ENCODE data around the gene SPACA7. TPM values are rescaled to one million over a fixed set of nuclear protein-coding genes. Genes with fewer than 3 reads are reported as not detected.

SPACA7 gene, protein sequence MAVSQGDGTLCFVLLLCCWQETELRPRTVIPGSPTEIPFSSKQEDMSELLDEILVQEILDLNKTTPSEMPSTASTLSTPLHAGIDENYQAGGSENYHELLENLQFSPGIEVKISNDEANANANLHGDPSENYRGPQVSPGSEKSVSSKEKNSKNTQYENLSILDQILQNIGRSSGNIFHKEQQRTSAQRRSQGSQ
- total RNA-seq (not detected), polyA plus RNA-seq (ENCODE audit: insufficient read depth in 1 of 8, insufficient read length in 8 of 8, low replicate concordance in 1 of 8) (not detected)
- long read RNA-seq, donor 1, result 0 reads
- long read RNA-seq, donor 2, result 0 reads
- long read RNA-seq, donor 3, result 0 reads
- long read RNA-seq, donor 4, result 0 reads
- long read RNA-seq, donor 5, result 0 reads
- long read RNA-seq, donor 6, result 0 reads
- long read RNA-seq, donor 7, result 0 reads
- long read RNA-seq, donor 8, result 0 reads
- long read RNA-seq, donor 9, result 0 reads
- long read RNA-seq, donor 10, result 0 reads
- long read RNA-seq, donor 11, result 0 reads

DNA sequence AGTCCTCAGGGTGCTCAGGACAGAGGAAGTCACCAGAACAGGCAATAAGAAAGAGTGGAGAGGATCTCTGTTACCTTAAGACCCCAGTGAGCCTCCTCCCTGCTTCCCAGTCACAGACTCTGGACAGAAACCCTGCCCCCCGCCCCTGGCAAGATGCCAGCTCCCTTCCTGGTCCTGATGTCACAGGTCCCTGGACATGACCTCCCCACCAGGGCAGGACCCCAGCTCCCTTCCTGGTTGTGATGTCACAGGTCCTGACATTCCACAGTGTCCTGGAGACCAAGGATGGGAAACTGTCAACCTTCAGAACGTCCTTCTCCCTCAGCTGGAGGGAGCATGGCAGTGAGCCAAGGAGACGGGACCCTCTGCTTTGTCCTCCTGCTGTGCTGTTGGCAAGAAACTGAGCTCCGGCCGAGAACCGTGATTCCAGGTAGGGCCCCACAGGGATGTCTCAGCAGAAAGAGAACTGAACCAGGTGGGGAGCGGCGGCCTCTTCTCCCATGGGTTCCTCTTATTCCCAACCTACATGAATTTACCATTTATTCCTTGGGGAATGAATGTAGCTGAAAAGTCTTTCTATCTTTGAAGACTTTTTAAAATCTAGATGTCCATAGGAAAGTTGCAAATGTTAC, at the start of gene SPACA7:
Gene SPACA7 (plus strand): TSS at position 306 of the 632 bp plus-strand sequence. CDS start 31 bp downstream, at position 337.
- Histone ChIP-seq H3K4me3 (ENCODE audit: low read length) (no peak within 1 kb of the TSS), H3K27me3 (ENCODE audit: control insufficient read depth, insufficient read depth, low read length) (peaks cover 8% of the 10 kb centered on the region), H3K36me3 (ENCODE audit: control insufficient read depth, insufficient read depth, low read length) (no peaks in the 10 kb centered on the region), H3K4me1 (ENCODE audit: control insufficient read depth, insufficient read depth, low read length) (no peaks in the 10 kb centered on the region), H3K27ac (ENCODE audit: low read length) (no peak within 1 kb of the TSS), H3K9me3 (replicated peaks; ENCODE audit: control insufficient read depth, low read depth, low read length) (no peaks in the 10 kb centered on the region)
- DNase-seq, result no peak
- WGBS (ENCODE audit: insufficient coverage), result 30% methylated on average over 3 of the region's 8 CpGs

DNA sequence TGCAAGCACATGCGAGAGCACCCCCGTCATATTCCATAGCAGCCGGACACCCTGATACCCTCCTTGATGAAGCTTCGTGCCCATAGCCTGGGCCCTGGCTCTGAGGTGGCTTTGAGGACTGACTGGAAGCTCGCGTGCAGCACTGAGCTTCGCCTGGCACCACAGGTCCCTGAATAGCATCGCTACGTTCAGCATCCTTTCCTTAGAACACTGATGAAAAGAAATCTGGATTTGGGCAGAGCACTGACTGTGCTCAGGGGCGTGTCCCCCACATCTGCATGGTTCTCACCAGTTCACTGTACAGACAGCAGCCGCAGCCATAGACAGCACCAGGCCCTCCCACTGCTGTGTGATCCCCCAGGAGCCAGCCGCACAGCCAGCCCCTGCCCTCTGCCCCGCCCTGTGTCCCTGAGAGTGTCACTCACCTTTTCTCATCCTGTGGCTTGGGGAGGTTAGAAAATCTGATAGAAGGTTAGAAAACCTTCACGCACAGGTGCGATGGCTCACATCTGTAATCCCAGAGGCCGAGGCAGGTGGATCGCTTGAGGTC, 49.3 kb upstream of the SPACA7 start:
- WGBS (ENCODE audit: insufficient coverage), result 77% methylated on average over 14 of the region's 17 CpGs
- Histone ChIP-seq H3K4me3 (ENCODE audit: low read length) (no peak overlapping the region), H3K27me3 (ENCODE audit: control insufficient read depth, insufficient read depth, low read length) (peaks cover 72% of the 10 kb centered on the region), H3K27ac (ENCODE audit: low read length) (no peak overlapping the region), H3K36me3 (ENCODE audit: control insufficient read depth, insufficient read depth, low read length) (no peaks in the 10 kb centered on the region), H3K4me1 (ENCODE audit: control insufficient read depth, insufficient read depth, low read length) (peaks cover 12% of the 10 kb centered on the region), H3K9me3 (replicated peaks; ENCODE audit: control insufficient read depth, low read depth, low read length) (no peaks in the 10 kb centered on the region)
- no peak for DNase-seq

DNA sequence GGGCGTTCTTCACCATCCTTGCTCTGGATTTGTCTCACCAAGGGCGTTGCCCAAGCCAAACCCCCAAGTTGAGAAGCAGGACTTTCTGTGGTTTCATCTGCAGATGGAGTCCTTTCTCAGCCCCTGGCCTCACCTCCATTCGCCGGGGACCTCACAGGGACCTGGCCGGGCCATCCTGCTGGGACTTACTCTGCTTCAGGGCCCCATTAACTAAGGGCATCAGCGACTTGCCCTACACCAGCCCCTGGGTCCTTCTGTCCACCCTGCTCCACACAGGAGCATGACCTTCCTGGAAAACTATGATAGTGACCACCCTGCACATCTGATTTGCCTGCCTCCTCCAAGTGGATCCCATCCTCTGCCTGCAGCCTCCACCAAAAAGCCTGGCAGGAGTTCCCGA, 47.2 kb upstream of the SPACA7 start:
- Histone ChIP-seq H3K36me3 (ENCODE audit: control insufficient read depth, insufficient read depth, low read length) (no peaks in the 10 kb centered on the region), H3K4me3 (ENCODE audit: low read length) (no peak overlapping the region), H3K27ac (ENCODE audit: low read length) (no peak overlapping the region), H3K27me3 (ENCODE audit: control insufficient read depth, insufficient read depth, low read length) (peaks cover 86% of the 10 kb centered on the region), H3K9me3 (replicated peaks; ENCODE audit: control insufficient read depth, low read depth, low read length) (no peaks in the 10 kb centered on the region), H3K4me1 (ENCODE audit: control insufficient read depth, insufficient read depth, low read length) (peaks cover 12% of the 10 kb centered on the region)
- 68% methylated on average over 5 of the region's 7 CpGs for WGBS (ENCODE audit: insufficient coverage)
- no peak for DNase-seq

DNA sequence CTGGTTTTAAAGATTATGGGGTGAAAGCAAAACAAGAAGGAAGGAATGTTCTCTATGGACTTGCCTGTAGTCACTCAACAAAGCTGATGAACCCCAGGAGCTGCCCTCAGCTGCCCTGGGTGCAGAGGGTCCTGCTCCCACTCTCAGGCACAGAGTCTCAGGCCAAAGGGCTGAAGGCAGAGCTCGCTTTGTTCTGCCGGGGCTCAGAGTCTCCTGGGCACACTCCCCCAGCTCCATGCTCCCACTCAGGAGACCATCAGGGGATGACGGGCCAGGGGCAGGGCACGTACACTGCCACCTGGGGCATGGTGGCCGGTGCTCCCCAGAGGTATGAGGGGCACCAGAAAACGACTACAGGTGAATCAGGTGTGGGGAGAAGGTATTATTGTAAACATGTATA, 46.8 kb upstream of the SPACA7 start:
- H3K27me3 ChIP-seq (ENCODE audit: control insufficient read depth, insufficient read depth, low read length), result peaks cover 86% of the 10 kb centered on the region

DNA sequence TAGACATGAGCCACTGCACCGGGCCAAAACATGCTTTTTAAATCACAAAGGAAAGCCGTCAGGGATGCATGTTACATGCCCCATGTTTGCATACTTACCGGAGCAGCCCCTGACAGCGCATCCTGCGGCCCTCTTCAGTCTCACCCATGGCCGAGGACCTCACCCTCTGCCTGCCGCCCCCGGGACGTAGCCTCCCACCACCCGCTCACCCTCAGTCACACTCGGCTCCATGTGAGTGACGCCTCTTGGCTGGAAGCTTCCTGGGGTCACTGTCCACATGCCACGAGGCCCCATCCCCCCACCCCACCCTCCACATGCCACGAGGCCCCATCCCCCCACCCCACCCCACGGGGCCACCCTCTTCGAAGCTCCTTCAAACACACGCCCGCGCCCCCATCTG, 46.1 kb upstream of the SPACA7 start:
- Histone ChIP-seq H3K27ac (ENCODE audit: low read length) (no peak overlapping the region), H3K27me3 (ENCODE audit: control insufficient read depth, insufficient read depth, low read length) (peaks cover 90% of the 10 kb centered on the region), H3K9me3 (replicated peaks; ENCODE audit: control insufficient read depth, low read depth, low read length) (no peaks in the 10 kb centered on the region), H3K36me3 (ENCODE audit: control insufficient read depth, insufficient read depth, low read length) (no peaks in the 10 kb centered on the region), H3K4me3 (ENCODE audit: low read length) (no peak overlapping the region), H3K4me1 (ENCODE audit: control insufficient read depth, insufficient read depth, low read length) (peaks cover 12% of the 10 kb centered on the region)
- DNase-seq, result no peak
- WGBS (ENCODE audit: insufficient coverage), result 63% methylated on average over 11 of the region's 19 CpGs

More for the DNA sequence above, 46.8 kb upstream of the SPACA7 start:
- 43% methylated on average over 2 of the region's 6 CpGs for WGBS (ENCODE audit: insufficient coverage)
- DNase-seq, result no peak
- Histone ChIP-seq H3K4me3 (ENCODE audit: low read length) (no peak overlapping the region), H3K9me3 (replicated peaks; ENCODE audit: control insufficient read depth, low read depth, low read length) (no peaks in the 10 kb centered on the region), H3K27ac (ENCODE audit: low read length) (no peak overlapping the region), H3K4me1 (ENCODE audit: control insufficient read depth, insufficient read depth, low read length) (peaks cover 12% of the 10 kb centered on the region), H3K36me3 (ENCODE audit: control insufficient read depth, insufficient read depth, low read length) (no peaks in the 10 kb centered on the region)

DNA sequence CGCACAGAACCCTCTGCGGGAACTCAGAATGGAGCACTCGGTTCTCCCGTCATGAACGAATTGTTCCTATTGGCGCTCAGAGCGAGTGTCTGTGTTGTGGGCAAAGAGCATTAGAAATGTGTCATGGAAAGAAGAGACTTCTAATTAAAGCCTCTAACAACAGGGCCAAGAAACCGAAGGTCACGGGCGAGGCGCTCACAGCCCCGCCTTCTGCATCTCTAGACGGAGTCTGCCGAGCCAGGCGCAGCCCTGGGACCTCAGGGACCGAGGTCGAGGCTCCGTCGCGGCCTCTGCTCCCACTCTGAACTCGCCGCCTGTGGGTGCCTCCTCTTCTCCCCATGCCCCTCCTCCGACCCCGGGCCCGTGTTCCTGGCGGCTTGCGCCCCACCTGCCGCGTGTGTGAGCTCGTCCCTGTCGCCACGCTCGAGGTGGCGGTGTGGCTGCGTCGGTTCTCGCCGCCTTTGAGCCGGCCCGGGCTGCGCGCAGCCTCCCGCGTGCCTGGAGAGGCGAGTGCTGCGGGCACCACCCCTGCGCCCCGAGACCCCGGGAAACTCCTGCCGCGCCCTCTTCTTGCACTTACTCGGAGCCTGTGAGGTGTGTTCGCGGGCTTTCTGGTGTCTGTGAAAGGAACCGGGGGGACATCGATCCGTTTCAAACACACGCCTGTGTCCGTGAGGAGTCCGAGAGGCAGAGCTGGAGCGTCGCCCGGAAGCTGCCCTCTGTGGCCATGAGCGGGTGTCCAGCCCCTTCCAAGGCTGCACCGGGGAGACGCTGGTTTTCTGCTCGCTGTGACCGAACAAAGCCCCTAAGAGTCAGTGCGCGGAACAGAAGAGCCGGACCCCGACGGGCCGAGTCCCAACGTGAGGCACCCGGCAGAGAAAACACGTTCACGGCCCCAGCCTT, 45.4 kb upstream of the SPACA7 start:
- Histone ChIP-seq H3K9me3 (replicated peaks; ENCODE audit: control insufficient read depth, low read depth, low read length) (no peaks in the 10 kb centered on the region), H3K4me3 (ENCODE audit: low read length) (no peak overlapping the region), H3K4me1 (ENCODE audit: control insufficient read depth, insufficient read depth, low read length) (peaks cover 12% of the 10 kb centered on the region), H3K27ac (ENCODE audit: low read length) (no peak overlapping the region), H3K36me3 (ENCODE audit: control insufficient read depth, insufficient read depth, low read length) (no peaks in the 10 kb centered on the region), H3K27me3 (ENCODE audit: control insufficient read depth, insufficient read depth, low read length) (peaks cover 85% of the 10 kb centered on the region)
- WGBS (ENCODE audit: insufficient coverage), result 14% methylated on average over 64 of the region's 78 CpGs
- DNase-seq, result no peak

DNA sequence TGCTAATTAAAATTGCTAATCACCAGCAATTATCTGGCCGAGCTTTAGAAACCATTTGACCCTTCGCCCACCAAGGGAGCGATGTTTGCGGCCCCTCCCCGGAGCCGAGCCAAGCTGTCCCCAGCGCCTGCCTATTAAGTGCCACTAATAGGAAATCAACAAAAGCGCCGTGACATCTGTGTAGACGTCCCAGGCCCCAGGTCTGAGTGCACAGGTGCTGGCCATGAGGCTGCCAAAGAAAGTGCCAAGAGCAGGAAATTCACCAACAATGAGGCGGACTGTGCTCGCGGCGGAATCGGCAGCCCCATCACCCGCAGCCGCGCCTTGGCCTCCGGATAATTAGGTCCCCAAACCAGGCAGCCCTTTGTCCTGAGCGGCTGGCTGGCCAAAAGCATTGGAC, 44.5 kb upstream of the SPACA7 start:
- Histone ChIP-seq H3K27me3 (ENCODE audit: control insufficient read depth, insufficient read depth, low read length) (peaks cover 78% of the 10 kb centered on the region), H3K4me1 (ENCODE audit: control insufficient read depth, insufficient read depth, low read length) (peaks cover 7% of the 10 kb centered on the region), H3K36me3 (ENCODE audit: control insufficient read depth, insufficient read depth, low read length) (no peaks in the 10 kb centered on the region), H3K27ac (ENCODE audit: low read length) (no peak overlapping the region), H3K9me3 (replicated peaks; ENCODE audit: control insufficient read depth, low read depth, low read length) (no peaks in the 10 kb centered on the region), H3K4me3 (ENCODE audit: low read length) (no peak overlapping the region)
- DNase-seq, result no peak
- WGBS (ENCODE audit: insufficient coverage), result 10% methylated on average over 18 of the region's 20 CpGs

DNA sequence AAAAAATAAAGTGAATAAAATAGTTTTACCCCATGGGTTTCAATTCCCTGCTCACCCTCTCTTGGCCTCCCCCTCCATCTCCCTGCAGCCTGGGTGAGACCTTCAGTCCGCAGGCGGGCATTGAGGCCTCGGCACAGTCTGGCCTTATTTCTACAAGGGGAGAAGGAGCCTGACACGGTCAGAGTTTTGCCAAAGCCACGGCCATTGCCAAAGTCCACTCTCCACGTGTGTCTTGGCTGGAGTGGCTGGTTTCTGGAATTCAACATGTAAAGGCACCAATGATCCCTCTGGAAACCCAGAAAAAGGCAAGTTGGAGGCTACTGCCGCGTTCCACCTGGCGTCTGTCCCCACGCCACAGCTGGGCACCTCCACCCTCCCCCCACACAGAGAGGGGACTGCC, 43.4 kb upstream of the SPACA7 start:
- peaks cover 7% of the 10 kb centered on the region for H3K4me1 ChIP-seq (ENCODE audit: control insufficient read depth, insufficient read depth, low read length)
- no peaks in the 10 kb centered on the region for H3K36me3 ChIP-seq (ENCODE audit: control insufficient read depth, insufficient read depth, low read length)
- no peak overlapping the region for H3K27ac ChIP-seq (ENCODE audit: low read length)
- H3K9me3 ChIP-seq (replicated peaks; ENCODE audit: control insufficient read depth, low read depth, low read length), result no peaks in the 10 kb centered on the region
- H3K4me3 ChIP-seq (ENCODE audit: low read length), result no peak overlapping the region
- DNase-seq, result no peak
- peaks cover 70% of the 10 kb centered on the region for H3K27me3 ChIP-seq (ENCODE audit: control insufficient read depth, insufficient read depth, low read length)
- 70% methylated on average over 10 of the region's 10 CpGs for WGBS (ENCODE audit: insufficient coverage)

DNA sequence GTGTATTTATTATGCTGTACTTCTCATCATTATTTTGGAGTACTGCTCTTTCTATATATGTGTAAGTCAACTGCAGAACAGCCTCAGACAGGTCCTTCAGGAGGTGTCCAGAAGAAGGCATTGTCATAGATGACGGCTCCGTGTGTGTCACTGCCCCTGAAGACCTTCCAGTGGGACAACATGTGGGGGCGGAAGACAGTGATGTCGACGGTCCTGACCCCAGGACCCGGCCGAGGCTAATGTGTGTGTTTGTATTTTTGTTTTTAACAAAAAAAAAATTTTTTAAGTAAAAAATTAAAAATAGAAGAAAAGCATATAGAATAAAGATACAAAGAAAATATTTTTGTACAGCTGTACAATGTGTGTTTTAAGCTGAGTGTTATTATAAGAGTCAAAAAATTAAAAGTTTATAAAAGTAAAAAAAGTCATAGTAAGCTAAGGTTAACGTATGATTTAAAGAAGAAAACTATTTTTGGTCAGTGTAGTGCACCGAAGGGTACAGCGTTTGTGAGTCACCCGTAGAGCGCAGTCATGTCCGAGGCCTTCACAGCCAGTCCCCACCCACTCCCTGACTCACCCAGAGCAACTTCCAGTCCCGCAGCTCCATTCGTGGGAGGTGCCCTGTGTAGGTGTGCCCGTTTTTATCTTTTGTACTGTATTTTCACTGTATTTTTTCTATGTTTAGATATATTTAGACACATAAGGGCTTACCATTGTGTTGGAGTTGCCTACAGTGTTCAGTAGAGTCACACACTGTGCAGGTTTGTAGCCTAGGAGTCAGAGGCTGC, 42.2 kb upstream of the SPACA7 start:
- peaks cover 7% of the 10 kb centered on the region for H3K4me1 ChIP-seq (ENCODE audit: control insufficient read depth, insufficient read depth, low read length)
- H3K36me3 ChIP-seq (ENCODE audit: control insufficient read depth, insufficient read depth, low read length), result no peaks in the 10 kb centered on the region
- 66% methylated on average over 2 of the region's 16 CpGs for WGBS (ENCODE audit: insufficient coverage)

More for the DNA sequence above, 42.2 kb upstream of the SPACA7 start:
- no peak for DNase-seq
- H3K27me3 ChIP-seq (ENCODE audit: control insufficient read depth, insufficient read depth, low read length), result peaks cover 60% of the 10 kb centered on the region
- H3K4me3 ChIP-seq (ENCODE audit: low read length), result no peak overlapping the region
- H3K27ac ChIP-seq (ENCODE audit: low read length), result no peak overlapping the region
- no peaks in the 10 kb centered on the region for H3K9me3 ChIP-seq (replicated peaks; ENCODE audit: control insufficient read depth, low read depth, low read length)
